NCI-H187 (cell line): Measurements from ENCODE around the gene DCTPP1.
"Not testable (repeated sequence)": the region's sequence is repeated elsewhere in the genome, so short reads cannot be mapped to it uniquely, and the experiment has no call there.

Experiments
- DNase-seq, 2 experiments: peaks; one replicate each; lab custom pipeline; 2025; lab: John Stamatoyannopoulos, UW

The DCTPP1 gene

GRCh38 chr16:30413112-30413806, 16.6 kb downstream of the DCTPP1 start:
- no peak for DNase-seq

- peak; percentile 36 to 47 for DNase-seq
These were observed 20.4 kb downstream of the DCTPP1 start for GRCh38 chr16:30409125-30410060.

- DNase-seq = no peak
These were observed 21.9 kb downstream of the DCTPP1 start for GRCh38 chr16:30407804-30408534.

- peak; percentile 42 to 73 for DNase-seq
These were observed 22.6 kb downstream of the DCTPP1 start, which contains the start of gene ZNF771 for GRCh38 chr16:30407102-30407803. Gene ZNF771, plus strand, starts transcription at chr16:30407606. Its CDS starts 448 bp downstream, at chr16:30408054.

GRCh38 chr16:30406795-30407101, 23.1 kb downstream of the DCTPP1 start:
- no peak for DNase-seq

- no peak for DNase-seq
These were observed 27.9 kb downstream of the DCTPP1 start for GRCh38 chr16:30401768-30402425.

GRCh38 chr16:30399435-30400186, 30.2 kb downstream of the DCTPP1 start:
- DNase-seq = no peak

GRCh38 chr16:30398661-30399434, 31.0 kb downstream of the DCTPP1 start:
- DNase-seq = no peak

GRCh38 chr16:30397776-30398660, 31.8 kb downstream of the DCTPP1 start:
- DNase-seq = no peak

GRCh38 chr16:30397056-30397455, 32.8 kb downstream of the DCTPP1 start:
- no peak for DNase-seq

- DNase-seq = not testable (repeated sequence)
These were observed 33.2 kb downstream of the DCTPP1 start for GRCh38 chr16:30396627-30397026.

GRCh38 chr16:30395992-30396585, 33.7 kb downstream of the DCTPP1 start:
- no peak for DNase-seq

- peak; percentile 38 to 61 for DNase-seq
These were observed 34.5 kb downstream of the DCTPP1 start, which contains the start of gene ZNF48 for GRCh38 chr16:30395155-30395991. Gene ZNF48, plus strand, starts transcription at chr16:30395420. Its CDS starts 375 bp downstream, at chr16:30395795.

GRCh38 chr16:30394592-30395154, 35.2 kb downstream of the DCTPP1 start:
- no peak for DNase-seq

GRCh38 chr16:30383521-30383920, 46.3 kb downstream of the DCTPP1 start:
- no peak for DNase-seq

GRCh38 chr16:30382111-30382881, 47.5 kb downstream of the DCTPP1 start, which contains the start of gene SEPTIN1:
Gene SEPTIN1, minus strand, starts transcription at chr16:30382561. Its CDS starts 19 bp downstream, at chr16:30382542.
- no peak for DNase-seq
